GM21423 (cell line): Measurements from ENCODE around the gene MSMO1.

Experiments
- ATAC-seq: cut with Tn5 transposase; IDR thresholded peaks from one replicate; pipeline ENCODE4 v1.9.1; 2021; ENCODE audit warnings: mild to moderate bottlenecking, moderate library complexity; ENCODE audit not compliant: unreplicated experiment

Gene MSMO1

DNA sequence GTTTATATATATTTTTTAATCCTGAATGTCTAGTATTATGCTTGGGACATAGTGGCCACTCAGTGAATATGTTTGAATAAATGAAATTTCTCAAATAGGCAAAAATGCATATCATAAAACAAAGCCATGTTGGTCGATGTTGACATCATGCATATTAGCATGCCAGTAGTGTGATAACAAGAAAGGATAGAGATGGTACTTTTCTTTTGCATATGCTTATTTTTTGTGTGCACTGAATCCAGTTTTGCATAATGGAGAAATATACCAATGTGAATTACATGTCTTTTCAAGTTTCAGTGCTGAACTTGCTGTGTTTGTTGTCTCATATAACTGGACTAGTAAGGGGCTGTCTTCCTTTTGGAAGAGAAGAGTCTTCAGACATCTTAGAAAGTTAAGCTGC is 58.9 kb downstream of the MSMO1 start:
- ATAC-seq = no peak

- ATAC-seq = no peak
Measured at GRCh38 chr4:165388756-165389155, 61.3 kb downstream of the MSMO1 start.
